Astrocyte (in vitro differentiated cells and primary cell): ENCODE data around the gene NBPF3.
"Not testable (repeated sequence)": the region's sequence is repeated elsewhere in the genome, so short reads cannot be mapped to it uniquely, and the experiment has no call there.

Experiments
- EZH2 ChIP-seq: IDR thresholded peaks from 2 replicates; pipeline ENCODE4 v1.6.1; 2012; ENCODE audit warnings: mild to moderate bottlenecking, low read length, inconsistent platforms; ENCODE audit not compliant: insufficient read depth
- TF ChIP-seq, protein P1 (sequence below): IDR thresholded peaks from 2 replicates; pipeline ENCODE4 v1.5.1; 2011; ENCODE audit warnings: low read depth, mild to moderate bottlenecking, inconsistent platforms, low read length, moderate library complexity; ENCODE audit not compliant: insufficient read depth

DNA sequence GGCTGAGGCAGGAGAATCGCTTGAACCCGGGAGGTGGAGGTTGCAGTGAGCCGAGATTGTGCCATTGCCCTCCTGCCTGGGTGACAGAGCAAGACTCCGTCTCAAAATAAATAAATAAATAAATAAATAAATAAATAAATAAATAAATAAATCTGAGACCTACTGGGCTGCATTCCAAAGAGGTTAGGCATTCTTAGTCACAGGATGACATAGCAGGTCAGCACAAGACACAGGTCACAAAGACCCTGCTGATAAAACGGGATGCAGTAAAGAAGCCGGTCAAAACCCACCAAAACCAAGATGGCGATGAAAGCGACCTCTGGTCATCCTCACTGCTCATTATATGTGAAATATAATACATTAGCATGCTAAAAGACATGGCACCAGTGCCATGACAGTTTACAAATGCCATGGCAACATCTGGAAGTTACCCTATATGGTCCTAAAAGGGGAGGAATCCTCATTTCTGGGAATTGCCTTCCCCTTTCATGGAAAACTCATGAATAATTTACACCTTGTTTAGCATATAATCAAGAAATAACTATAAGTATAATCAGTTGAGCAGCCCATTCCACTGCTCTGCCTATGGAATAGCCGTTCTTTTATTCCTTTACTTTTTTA, 38.1 kb upstream of the NBPF3 start:
- TF ChIP-seq, protein P1, sequence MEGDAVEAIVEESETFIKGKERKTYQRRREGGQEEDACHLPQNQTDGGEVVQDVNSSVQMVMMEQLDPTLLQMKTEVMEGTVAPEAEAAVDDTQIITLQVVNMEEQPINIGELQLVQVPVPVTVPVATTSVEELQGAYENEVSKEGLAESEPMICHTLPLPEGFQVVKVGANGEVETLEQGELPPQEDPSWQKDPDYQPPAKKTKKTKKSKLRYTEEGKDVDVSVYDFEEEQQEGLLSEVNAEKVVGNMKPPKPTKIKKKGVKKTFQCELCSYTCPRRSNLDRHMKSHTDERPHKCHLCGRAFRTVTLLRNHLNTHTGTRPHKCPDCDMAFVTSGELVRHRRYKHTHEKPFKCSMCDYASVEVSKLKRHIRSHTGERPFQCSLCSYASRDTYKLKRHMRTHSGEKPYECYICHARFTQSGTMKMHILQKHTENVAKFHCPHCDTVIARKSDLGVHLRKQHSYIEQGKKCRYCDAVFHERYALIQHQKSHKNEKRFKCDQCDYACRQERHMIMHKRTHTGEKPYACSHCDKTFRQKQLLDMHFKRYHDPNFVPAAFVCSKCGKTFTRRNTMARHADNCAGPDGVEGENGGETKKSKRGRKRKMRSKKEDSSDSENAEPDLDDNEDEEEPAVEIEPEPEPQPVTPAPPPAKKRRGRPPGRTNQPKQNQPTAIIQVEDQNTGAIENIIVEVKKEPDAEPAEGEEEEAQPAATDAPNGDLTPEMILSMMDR, result not testable (repeated sequence)
- TF ChIP-seq EZH2, result not testable (repeated sequence)
